ENCODE data around the gene TMEM175. TPM values are rescaled to one million over a fixed set of nuclear protein-coding genes. Genes with fewer than 3 reads are reported as not detected.

Gene TMEM175, protein sequence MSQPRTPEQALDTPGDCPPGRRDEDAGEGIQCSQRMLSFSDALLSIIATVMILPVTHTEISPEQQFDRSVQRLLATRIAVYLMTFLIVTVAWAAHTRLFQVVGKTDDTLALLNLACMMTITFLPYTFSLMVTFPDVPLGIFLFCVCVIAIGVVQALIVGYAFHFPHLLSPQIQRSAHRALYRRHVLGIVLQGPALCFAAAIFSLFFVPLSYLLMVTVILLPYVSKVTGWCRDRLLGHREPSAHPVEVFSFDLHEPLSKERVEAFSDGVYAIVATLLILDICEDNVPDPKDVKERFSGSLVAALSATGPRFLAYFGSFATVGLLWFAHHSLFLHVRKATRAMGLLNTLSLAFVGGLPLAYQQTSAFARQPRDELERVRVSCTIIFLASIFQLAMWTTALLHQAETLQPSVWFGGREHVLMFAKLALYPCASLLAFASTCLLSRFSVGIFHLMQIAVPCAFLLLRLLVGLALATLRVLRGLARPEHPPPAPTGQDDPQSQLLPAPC
- polyA plus RNA-seq (ENCODE audit: insufficient read length in 10 of 10) = 10 to 100 TPM; 14.4 to 22.1 (median 17.0) TPM
- long read RNA-seq, donor 1, partial matches to known transcripts = 0 of 2 reads
- long read RNA-seq, donor 1, other reads (novel, unspliced or antisense) = 0 of 2 reads
- long read RNA-seq, donor 2, partial matches to known transcripts = 7 of 13 reads
- long read RNA-seq, donor 2, other reads (novel, unspliced or antisense) = 0 of 13 reads
- long read RNA-seq, donor 3 = 0 reads
- long read RNA-seq, donor 4, partial matches to known transcripts = 0 of 2 reads
- long read RNA-seq, donor 4, other reads (novel, unspliced or antisense) = 0 of 2 reads
- long read RNA-seq, donor 5, partial matches to known transcripts = 0 of 2 reads
- long read RNA-seq, donor 5, other reads (novel, unspliced or antisense) = 0 of 2 reads
- long read RNA-seq, donor 6, partial matches to known transcripts = 0 of 6 reads
- long read RNA-seq, donor 6, other reads (novel, unspliced or antisense) = 0 of 6 reads
- long read RNA-seq, donor 7, partial matches to known transcripts = 8 of 13 reads
- long read RNA-seq, donor 7, other reads (novel, unspliced or antisense) = 0 of 13 reads
- long read RNA-seq, donor 8 = 0 reads
- long read RNA-seq, donor 9 = 0 reads

DNA sequence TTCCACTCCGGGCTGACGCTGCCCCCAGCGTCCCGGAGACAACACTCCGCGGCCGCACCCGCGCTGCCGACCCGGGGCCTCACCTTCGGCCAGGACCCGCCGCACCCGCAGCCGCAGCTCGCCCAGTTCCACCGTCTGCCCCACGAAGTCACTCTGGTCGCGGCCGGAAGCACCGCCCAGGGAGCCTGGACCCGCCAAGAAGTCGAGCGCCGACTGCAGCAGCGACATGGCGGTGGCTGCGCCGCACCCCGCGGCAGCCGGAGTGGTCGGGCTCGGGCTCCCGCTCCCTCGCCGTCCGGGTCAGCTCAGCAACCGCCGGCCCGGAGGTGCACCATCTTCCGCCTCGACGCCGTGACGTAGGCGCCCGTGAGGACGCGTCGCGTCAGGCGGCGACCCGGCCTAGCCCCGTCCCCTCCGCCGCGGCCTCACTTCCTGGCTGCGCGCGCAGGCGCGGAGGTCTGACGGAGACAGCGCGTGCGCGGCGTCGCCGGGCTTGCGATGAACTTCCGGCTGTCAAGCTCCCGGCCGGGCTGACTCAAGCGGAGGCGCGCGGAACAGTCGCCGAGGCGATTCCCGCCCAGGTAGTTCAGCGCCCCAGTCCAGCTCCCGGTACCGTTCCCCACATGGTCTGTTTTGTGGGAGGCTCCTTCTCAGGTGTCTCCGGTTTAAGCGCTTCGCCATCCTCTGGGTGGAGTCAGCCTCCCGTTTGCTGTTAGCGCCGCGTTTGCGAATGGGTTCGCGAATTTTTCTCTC lies at the start of gene TMEM175, which contains the start of gene GAK:
TSS of gene TMEM175 (plus strand) at position 501 of the 753 bp plus-strand sequence. CDS start 15,280 bp downstream, outside the sequence.
TSS of gene GAK (minus strand) at position 357 of the 753 bp plus-strand sequence. CDS start at position 228, 129 bp downstream.
- DNase-seq = peak; percentile 94 to 99 (median 98)

DNA sequence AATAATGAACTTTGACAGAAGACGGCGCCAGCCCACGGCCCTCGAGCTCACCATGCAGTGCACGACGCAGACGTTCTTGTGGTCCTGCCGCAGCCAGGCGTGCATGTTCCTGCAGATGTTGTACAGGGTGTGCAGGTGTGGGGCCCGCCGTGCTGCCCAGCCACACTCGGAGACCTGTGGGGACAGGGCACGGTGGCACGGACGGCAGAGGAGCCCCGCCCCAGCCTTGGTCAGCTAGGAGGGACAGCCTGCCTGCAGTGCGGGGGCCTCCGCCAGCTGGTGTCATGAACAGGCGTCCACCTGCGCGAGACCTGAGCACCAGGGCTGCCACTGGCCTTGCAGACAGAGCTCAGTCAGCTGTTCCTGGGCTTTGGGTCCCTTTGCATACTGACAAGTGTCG lies 49.6 kb upstream of the TMEM175 start:
- no peak for DNase-seq

DNA sequence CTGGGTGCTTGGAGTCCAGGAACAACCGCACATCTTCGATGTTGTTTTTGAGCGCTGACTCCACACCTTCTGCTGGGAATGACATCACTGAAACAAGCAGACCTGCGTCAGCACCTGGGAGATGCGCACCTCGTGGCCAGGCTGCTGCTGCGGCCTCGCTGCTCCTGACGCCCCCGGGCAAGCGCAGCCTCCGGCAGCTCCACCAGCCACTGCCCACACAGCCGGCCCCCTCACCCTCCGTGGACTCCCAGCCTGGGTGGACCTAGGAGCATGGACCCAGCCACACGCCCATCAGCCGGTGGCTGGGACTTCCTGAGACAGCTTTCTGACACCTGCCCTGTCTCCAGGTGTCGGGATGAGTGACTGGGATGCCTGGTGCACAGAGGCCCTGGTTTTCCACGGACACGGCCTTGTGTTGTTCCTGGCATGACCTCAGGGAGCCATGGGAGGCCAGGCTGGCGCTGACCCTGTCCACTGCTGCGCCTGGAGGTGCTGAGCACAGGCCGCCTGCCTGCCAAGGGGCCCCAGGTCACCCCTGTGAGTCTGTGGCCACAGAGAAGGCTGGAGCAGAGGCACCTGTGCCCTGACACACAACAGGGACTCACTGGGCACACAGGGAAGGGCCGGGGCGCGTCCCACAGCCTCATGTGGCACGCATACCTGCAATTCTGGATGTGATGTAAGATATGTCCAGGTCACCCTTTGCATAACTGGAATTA lies 48.7 kb upstream of the TMEM175 start:
- DNase-seq = no peak

DNA sequence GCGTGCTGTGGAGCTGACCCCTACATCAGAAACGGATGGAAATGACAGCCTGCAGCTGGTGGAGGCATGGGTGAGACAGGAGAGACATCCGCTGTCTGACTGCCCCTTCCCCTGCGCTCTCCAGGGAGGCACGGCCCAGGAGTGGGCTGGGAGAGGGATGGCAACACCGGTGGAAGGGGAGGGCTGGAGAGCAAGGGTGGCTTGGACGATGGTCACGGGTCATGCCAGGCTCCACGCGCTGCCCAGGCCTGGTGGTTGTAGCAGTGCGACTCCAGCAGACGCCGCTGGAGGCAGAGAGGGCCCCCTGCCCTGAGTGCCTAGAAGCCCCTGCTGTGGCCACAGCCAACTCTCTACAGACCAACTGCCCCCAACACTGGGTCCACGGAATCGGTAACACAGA lies 48.0 kb upstream of the TMEM175 start:
- no peak for DNase-seq

DNA sequence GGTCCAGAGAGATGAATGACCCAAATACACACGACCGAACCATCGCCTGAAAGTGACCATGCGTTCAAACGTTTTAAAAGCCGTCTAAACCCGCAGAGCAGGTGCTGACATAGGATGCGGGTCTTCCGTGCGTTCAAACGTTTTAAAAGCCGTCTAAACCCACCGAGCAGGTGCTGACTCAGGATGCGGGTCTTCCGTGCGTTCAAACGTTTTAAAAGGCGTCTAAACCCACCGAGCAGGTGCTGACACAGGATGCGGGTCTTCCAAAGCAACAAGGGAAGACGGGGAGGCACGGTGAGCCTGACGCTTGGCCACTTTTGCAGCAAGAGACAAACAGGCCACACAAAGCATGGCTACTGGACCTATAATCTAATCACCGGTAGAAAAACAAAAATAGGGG lies 47.4 kb upstream of the TMEM175 start:
- DNase-seq = no peak

DNA sequence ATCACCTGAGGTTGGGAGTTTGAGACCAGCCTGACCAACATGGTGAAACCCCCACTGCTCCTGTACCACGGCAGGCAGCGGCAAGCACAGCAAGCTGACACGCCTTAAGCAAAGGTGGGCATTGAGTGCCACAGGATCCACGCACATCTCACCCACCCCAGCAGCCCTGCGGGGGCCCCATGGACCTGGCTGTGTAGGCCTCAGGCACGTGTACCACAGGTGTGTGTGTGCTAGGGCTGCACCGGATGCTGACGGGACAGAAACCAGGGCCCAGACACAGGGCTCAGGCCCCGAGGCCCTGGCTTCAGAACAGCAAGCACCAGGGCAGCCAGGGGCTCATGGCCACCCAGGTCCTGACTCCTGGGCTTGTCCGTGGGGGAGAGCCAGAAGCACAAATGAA lies 46.9 kb upstream of the TMEM175 start:
- DNase-seq = no peak

DNA sequence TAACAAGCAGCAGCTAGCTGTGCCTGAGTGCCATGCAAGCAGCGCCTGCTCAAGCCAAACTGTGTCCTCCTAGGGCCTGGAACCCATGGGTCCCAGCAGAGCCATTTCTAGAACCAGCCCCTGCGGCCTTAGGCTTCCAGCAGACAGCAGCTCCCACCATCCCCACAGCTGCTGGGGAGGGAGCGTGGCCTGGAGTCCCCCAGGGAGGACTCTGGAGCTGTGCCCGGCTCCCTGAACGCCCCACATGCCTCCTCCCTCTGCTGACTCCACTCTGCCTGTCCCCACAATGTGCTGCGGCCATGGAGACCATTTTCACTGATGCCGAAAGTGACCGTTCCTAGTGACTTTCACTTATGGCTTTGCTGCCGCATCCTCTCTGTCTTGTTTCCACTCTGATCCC lies 46.0 kb upstream of the TMEM175 start:
- peak in 2 of 3 donors; percentile 12 to 30 for DNase-seq

DNA sequence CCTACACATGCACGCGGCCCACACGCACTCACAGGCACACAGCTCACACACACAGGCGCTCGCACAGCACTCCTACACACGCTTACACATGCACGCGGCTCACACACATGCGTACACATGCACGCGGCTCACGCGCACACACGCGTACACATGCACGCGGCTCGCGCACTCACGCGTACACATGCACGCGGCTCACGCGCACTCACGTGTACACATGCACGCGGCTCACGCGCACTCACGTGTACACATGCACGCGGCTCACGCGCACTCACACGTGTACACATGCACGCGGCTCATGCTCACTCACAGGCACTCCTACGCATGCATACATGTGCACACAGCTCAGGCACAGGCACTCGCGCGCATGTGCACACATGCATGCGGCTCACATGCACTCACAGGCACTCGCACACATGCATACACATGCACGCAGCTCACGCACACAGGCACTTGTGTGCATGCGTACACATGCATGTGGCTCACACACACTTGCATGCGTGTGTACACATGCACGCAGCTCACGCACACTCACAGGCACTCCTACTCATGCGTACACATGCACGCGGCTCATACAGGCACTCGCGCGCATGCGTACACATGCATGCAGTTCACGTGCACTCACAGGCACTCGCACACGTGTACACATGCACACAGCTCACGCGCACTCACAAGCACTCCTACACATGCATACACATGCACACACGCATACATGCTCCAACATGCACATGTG lies 45.1 kb upstream of the TMEM175 start:
- no peak for DNase-seq

DNA sequence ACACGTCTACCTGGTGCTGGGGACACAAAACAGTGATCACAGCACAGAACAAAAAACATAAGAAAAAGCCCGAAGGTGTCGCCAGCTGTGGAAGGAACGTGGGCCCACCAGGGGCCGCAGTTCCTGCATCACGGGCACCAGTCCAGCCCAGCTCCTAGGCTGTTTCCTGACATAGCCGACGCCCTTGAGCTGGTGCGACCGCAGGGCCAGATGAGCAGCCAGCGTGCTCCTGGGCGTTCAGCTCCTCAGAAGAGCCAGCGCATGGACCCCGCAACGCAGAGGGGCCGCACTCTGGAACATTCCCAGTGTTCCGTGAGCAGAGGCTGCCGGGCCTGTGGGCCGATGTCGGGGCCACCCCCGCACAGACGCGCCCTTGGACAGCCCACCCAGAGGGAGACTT lies 44.2 kb upstream of the TMEM175 start:
- no peak for DNase-seq

DNA sequence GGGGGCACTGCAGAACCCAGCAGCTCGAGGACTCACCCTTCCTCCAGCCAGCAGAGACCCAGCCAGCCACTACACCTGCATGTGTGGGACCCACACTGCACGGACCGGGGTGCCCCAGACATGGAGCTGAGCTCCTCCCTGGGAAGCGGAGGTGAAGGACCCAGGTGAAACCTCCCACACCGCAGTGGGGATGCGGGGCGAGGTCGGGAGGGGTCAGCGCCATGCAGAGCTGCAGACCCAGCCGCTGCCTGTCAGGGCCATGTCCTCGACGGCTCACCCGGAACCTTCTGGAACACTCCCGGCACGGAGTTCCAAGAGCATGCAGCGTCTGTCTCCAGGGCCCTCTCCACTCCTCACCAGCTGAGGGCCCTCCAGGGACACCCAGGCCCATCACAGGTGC lies 42.7 kb upstream of the TMEM175 start:
- DNase-seq = no peak

DNA sequence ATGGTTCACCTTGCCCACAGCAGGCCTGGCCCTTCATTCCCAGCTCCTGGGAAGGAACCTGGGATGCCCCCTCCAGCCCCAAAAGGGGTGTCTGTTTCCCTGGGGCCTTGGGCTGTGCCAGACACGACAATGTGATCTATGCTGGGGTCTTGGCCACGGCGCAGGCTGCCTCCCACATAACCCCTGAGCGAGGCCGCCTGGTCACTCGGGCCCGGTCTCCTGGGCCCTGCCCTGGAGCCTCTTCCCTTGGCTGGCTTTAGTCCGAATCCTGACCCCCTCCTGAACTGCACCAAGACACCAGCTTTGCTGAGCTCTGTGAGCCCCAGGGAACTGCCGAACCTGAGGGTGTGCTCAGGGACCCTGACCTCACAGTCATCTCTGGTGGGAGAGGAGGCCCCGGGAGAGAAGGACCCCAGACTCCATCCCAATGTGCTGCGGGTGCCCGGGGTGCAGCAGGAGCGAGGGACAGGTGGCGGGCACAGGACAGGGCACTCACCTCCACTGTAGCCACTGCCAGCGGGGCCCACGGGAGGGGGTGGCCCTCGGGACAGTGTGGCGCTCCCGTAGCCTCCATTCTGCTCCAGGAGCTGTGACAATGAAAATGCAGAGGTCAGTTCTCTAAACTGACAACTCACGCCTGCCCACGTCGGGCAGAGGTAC lies 42.1 kb upstream of the TMEM175 start:
- DNase-seq = no peak

DNA sequence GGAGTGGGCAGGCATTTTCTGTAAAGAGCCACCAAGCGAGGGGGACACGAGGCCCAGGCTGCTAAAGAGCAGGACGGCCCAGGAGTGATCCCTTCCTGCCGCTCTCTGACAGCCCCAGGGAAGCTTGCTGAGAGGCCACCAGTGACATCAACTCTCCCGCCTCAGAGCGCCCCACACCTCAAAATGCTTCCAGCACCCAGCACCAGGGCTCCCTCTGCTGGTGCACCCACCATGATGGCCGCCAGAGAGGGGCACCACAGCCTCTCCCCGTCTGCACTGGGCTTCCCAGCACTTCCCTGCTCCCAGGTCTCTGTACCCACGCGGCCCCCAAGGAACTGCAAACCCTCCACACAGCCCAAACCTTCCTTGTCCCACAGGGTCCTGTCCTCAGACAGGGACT lies 40.5 kb upstream of the TMEM175 start:
- DNase-seq = no peak

DNA sequence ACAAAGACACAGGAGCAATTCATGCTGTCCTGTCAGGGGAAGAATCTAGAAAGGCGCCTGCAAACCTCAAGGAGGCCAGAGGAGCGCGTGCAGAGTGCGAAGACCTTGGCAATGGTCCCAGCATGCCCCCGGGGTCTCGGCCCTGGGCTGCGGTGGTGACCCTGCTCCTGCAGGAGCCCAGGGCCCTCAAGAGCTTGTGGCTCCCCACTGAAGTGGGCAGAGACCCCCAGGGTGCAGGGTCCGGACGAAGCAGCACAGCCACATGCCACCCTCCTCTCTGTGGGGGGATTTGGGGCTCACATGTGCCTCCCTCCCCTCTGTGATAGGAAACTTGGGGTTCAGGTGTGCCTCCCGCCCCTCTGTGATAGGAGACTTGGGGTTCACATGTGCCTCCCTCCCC lies 39.5 kb upstream of the TMEM175 start:
- no peak for DNase-seq

DNA sequence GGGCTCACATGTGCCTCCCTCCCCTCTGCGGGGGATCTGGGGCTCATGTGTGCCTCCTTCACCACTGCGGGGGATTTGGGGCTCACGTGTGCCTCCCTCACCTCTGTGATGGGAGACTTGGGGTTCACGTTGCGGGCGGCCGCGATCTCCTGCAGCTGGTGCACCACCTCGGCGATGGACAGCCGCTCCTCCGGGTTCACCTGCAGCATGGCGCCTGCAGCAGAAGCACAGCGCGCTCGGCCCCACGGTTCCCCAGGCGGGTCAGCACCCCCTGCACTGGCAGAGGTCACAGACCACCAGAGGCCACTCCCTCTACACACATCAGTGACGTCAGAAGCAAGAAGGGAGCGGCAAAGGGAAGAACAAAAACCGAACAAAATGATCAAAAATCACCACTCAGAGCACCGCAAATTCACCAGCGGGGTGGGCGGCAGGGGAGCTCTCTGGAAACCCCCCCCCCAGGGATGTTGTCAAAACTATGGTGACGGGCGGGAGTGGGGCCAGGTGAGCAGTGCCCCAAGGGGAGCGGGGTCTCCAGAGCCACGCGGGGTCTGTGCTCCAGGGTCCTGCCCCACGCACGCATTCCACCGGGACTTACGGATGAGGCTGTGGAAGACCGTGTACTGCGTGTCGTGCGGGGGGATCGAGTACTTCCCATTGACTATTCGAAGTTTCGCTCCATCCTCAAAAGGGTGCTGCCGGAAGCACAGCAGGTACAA lies 38.8 kb upstream of the TMEM175 start:
- DNase-seq = no peak

DNA sequence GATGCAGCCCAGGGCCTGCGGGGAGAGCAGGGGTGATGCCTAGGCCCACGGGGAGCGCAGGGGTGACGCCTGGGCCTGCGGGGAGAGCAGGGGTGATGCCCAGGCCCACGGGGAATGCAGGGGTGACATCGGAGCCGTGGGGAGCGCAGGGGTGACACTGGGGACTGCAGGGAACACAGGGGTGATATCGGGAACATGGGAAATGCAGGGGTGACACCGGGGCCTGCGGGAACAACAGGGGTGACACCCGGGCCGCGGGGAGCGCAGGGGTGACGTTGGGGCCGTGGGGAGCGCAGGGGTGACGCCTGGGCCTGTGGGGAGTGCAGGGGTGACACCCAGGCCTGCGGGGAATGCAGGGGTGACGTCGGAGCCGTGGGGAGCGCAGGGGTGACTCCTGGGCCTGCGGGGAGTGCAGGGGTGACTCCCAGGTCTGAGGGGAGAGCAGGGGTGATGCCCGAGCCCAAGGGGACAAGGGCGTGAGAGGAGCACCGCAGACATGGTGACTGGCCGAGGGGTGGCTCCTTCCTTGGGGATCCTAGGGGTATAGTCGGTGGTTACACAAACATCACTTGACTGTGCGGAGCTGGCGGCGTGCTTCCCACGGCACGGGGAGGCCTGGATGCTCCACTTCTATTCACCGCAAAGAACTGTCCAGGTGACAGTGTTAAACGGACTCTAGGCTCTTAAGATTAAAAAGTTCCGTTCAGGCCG lies 38.1 kb upstream of the TMEM175 start:
- no peak for DNase-seq

DNA sequence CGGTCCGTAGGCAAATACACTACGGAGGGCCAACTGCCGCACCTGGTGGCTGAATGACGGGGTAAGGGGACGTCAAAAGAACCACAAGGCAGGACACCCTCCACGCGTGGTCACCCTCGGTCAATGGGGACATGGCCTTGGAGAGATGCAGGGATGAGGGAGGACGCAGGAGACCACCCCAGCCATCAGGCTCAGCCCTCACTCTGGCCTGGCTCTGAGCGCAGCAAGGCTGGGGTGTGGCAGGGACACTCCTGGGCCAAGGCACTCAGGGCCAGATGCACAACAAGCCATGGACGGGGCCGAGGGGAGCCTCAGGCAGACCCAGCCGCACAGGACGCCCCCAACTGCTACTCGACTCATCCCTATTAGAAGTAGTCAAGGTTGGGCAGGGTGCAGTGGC lies 36.7 kb upstream of the TMEM175 start:
- DNase-seq = no peak

DNA sequence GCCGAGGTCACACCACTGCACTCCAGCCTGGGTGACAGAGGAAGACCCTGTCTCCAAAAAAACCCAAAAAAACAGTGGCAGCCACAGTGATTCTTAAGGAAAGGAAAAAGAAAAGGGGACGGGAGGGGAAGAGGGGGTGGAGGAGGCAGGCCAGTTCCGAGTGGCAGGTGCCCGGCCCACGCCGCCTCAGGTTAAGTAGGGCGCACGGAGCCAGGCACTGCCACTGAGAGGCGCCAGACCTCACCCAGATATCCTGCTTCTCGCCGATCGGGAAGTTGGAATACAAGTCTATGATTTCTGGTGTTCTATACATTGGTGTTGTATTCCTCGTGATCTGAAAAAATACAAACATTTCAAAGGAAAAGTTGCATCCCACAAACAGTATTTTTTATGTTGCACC lies 36.0 kb upstream of the TMEM175 start:
- DNase-seq = no peak

DNA sequence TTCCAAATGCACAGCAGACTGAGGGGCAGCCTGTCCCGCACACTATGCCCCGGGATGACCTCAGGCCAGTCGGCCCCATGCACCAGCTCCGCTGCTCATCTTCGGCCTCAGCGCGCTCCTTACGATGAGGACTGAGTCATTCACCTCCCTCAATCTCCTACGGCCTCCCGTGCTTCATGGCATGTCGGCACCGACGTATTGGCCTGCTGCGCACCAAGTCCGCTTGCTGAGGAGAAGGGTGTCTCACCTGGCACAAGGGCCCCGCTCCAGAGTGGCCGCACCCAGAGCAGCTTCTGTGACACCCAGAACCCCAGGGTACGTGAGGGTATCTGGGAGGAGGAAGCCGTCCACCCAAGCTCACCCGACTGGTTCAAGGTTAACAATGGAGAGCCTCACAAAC lies 35.6 kb upstream of the TMEM175 start:
- no peak for DNase-seq

Data from muscle of back (tissue), 13 donors.